HG02759 (cell line): Measurements from ENCODE around the gene TBL3.
"Not testable (repeated sequence)": the region's sequence is repeated elsewhere in the genome, so short reads cannot be mapped to it uniquely, and the experiment has no call there.

Experiments
- ATAC-seq: cut with Tn5 transposase; IDR thresholded peaks from one replicate; pipeline ENCODE4 v1.9.1; 2021; ENCODE audit warnings: mild to moderate bottlenecking, moderate library complexity; ENCODE audit not compliant: unreplicated experiment

The TBL3 gene

DNA sequence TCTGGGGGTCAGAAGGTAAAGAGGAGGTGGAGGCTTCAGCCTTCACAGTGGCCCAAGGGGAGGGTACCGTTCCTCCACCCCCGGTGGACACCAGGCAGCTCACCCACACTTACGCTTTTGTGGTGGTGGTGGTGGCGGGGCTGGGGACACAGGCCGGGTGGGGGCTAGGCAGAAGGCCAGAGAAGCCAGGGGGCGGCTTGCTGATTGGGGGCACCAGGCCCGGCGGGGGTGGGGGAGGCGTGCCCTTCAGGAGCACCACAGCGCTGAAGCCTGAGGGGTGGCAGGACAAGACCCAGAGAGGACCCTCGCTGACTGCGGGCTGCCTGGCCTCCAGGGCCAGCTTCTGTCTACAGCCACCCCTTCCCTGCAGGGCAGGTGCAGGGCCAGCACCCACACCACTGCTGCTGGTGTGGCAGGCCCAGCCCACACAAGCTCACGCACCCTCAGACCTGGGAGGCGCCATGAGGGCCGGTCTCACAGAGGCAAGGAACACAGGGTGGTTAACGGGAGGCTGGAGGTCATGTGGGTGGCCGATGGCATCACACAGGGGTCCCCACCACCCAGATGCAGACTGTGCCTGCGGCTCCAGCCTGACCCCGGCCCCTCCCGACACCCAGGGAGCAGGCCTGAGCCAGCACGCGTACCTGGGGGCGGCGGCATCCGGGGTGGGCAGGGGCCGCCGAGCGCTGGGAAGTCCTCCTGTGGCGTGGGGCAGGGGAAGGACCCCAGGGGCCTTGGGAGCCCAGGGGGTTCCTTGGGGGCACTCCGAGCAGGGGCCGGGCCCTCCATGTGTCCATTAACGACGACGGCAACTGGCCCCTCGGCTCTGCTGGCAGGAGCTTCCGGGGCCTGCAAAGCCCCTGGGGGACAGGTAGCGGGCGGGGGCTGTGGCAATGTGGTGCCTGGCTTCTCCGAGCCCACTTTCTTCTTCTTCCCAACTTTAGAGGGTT, 27.3 kb downstream of the TBL3 start:
- ATAC-seq, result no peak

GRCh38 chr16:1999866-2000514, 28.1 kb downstream of the TBL3 start:
- ATAC-seq, result no peak

- ATAC-seq, result no peak
Measured at GRCh38 chr16:2001035-2001434, 29.2 kb downstream of the TBL3 start.

DNA sequence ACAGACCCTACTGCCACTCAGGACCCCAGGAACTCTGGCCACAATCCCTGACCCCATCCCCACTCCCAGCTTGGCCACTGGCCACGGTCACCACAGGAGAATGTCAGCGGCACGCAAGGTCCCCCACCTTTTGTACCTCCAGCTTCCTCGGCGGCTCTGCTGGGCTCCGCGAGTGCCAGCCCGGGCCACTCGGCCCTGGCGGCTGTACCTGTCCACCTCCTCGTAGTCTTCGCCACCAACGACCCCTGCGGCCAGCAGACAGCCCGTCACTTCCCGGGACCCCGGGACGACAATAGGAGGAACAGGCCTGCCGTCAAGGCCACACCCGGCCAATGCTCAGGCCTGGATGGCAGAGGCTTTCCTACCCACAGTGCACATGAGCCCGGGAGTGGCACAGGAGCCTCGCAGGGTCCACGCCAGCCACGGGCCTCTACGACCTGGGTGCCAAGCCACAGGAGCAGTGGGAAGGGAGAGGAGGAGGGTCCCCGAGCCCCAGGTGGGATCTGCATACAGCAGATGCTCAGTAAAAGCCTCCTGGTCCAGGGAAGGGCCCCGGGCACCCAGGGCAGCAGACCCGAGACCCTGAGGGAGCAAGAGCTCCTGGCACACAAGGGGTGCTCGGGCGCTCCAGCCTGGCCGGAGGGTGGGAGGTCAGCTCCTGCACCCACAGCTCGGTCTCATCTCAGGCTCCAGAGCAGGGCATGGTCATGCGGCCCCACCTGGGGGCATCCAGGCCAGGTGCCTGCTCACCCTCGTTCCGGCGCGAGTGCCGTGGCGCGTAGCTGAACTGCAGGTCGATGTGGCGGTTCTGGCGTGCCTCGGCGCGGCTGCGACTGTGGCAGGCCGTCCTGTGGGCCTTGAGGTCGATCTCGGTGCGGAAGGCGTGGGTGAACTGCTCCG, 29.9 kb downstream of the TBL3 start:
- ATAC-seq, result no peak

- no peak for ATAC-seq
Measured at GRCh38 chr16:2002406-2003230, 30.8 kb downstream of the TBL3 start.

DNA sequence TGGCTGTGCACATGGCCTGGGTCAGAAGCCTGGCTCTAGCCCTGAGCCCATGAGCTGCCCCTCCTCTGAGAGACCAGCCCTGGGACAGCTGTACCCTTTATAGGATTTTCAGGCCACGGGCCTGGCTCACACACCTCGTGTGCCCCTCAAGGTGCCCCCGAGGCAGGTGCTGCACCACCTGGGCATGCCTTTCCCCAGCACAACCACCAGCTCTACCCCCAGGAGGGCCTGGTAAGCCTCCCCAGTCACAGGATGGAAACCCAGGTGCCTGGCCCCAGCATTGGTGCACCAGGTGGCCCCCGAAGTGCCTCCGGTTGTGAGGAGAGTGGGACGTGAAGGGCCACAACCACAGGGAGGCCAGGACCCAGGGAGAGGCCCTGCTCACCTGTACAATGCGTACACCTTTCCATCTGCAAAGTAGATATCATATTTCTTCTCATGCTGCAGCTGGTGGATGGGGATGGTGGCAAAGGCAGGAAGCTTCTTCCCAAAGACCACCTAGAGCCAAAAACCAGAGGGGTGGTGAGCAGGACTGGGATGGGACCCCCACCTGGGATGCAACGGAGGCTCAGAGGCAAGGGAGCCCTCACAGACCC, 31.5 kb downstream of the TBL3 start:
- ATAC-seq, result no peak

DNA sequence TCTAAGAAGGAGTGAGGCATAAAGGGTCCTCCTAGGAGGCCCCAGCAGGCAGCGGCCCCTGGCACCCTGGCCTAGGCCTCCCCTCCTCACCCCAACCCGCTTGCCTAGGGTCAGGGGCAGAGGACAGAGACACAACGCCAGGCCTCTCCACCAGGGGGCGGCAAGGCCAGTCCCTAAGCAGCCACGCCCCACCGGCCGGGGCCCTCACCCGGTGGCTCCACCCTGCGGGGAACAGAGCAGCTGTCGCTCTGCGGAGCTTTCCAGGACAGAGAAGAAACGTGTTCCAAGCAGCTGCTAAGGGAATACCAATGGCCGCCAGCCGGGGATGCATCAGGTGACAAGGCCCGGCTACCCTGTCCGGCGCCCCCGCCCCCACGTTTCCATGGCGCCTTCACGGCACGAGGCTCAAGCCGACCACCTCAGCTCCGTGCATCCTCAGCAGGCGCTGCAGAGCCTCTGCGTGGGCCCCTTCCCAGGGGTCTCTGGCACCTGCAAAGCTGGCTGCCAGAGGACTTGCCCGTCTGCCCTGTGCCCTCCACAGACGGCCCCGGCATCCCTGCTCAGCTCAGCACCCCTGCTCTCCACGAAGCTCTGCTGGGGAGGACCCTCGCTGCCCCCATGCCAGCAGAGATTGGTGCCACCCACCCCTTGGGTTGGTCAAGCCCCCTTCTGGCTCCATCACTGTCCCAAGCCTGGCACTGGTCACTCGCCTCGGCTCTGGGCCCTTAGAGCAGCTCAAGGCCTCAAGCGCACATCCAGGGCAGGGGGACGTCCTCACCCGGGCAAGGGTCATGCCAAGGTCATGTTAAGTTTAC, 32.2 kb downstream of the TBL3 start:
- peak; percentile 73 for ATAC-seq

GRCh38 chr16:2004795-2005517, 33.1 kb downstream of the TBL3 start:
- ATAC-seq, result no peak

- ATAC-seq, result no peak
Measured at GRCh38 chr16:2005646-2006045, 33.8 kb downstream of the TBL3 start.

GRCh38 chr16:2006317-2006716, 34.5 kb downstream of the TBL3 start:
- ATAC-seq, result no peak

- ATAC-seq, result no peak
Measured at GRCh38 chr16:2007081-2007836, 35.4 kb downstream of the TBL3 start.

DNA sequence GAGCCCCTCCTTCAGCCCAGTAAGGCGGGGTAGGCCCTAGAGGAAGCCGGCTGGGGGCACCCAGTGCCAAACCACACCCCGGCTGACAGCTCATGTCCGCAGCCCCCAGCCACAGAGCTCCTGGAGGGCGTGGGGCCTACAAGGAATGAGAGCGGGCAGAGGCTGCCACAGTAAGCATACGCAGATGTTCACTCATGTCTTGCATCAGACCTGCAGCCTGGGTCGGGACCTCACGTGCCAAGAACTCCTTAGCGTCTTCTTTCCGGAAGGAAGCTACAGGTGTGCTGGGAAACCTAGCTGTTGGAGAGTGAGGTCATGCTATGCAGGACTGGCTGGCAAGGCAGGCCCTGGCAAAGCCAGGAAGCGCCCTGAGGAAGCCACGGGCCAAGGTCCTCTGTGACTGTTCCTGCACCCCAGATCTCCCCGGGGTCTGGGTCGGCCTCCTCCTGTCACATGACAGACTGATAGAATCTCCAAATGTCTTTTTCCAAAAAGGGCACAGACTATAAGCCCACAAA, 36.2 kb downstream of the TBL3 start:
- no peak for ATAC-seq

- no peak for ATAC-seq
Measured at GRCh38 chr16:2008631-2009163, 36.8 kb downstream of the TBL3 start.

- ATAC-seq, result peak; percentile 31
Measured at GRCh38 chr16:2009164-2009711, 37.4 kb downstream of the TBL3 start.

GRCh38 chr16:2009791-2010510, 38.1 kb downstream of the TBL3 start, which contains the start of gene ZNF598:
ZNF598 (minus strand) TSS chr16:2009821.
- peak; percentile 89 for ATAC-seq

GRCh38 chr16:2011726-2012125, 39.9 kb downstream of the TBL3 start:
- ATAC-seq, result not testable (repeated sequence)
